Common myeloid progenitor, CD34-positive (primary cell): Measurements from ENCODE around the gene LRMDA.

Experiments
- CTCF ChIA-PET: fragments of 350-600 bp; sonication (Branson Sonifier 250); formaldehyde crosslinking; loops from one replicate; lab custom pipeline; 2021; ENCODE audit warnings: antibody characterized with exemption; lab: Charles Lee
- POLR2A ChIA-PET: fragments of 350-600 bp; sonication (Branson Sonifier 250); formaldehyde crosslinking; loops from one replicate; lab custom pipeline; 2021; ENCODE audit warnings: antibody characterized with exemption; lab: Charles Lee
- DNase-seq, 3 donors: peaks; one replicate each; pipeline versions ENCODE4 v3.0.0 to v3.0.0-alpha.2; 2013
- H3K27ac ChIP-seq, 2 experiments: 1 replicate in 1 of 2; 2 replicates in 1 of 2; pipeline ENCODE4 v1.7.0; 2013; ENCODE audit warnings: inconsistent platforms in 2 of 2, low read length in 2 of 2, mild to moderate bottlenecking in 2 of 2, low read depth in 1 of 2, moderate library complexity in 1 of 2; ENCODE audit not compliant: severe bottlenecking in 2 of 2, insufficient read depth in 1 of 2, poor library complexity in 1 of 2
- H3K27me3 ChIP-seq, 5 experiments: replicated peaks in 2 of 5; 1 replicate in 3 of 5; 2 replicates in 2 of 5; pipeline versions ENCODE4 v1.6.1 to v1.7.0; 2013; ENCODE audit warnings: low read length in 4 of 5, mild to moderate bottlenecking in 2 of 5, moderate library complexity in 2 of 5, inconsistent platforms in 1 of 5; ENCODE audit not compliant: insufficient read depth in 5 of 5, control insufficient read depth in 4 of 5
- H3K36me3 ChIP-seq, 4 experiments: 1 replicate in 2 of 4; 2 replicates in 2 of 4; pipeline versions ENCODE4 v1.6.1 to v1.7.0; 2013; ENCODE audit warnings: low read length in 3 of 4, control low read depth in 1 of 4, mild to moderate bottlenecking in 1 of 4; ENCODE audit not compliant: control insufficient read depth in 4 of 4, insufficient read depth in 4 of 4
- H3K4me1 ChIP-seq, 4 experiments: 1 replicate in 3 of 4; 2 replicates in 1 of 4; pipeline versions ENCODE4 v1.6.1 to v1.7.1; 2013; ENCODE audit warnings: low read length in 3 of 4, mild to moderate bottlenecking in 3 of 4, control low read depth in 1 of 4, inconsistent platforms in 1 of 4, moderate library complexity in 1 of 4; ENCODE audit not compliant: control insufficient read depth in 4 of 4, insufficient read depth in 4 of 4; ENCODE audit errors: control extremely low read depth in 1 of 4
- H3K4me3 ChIP-seq, 7 experiments: 1 replicate in 4 of 7; 2 replicates in 3 of 7; pipeline versions ENCODE4 v1.5.1 to v1.7.0; 2013; ENCODE audit warnings: mild to moderate bottlenecking in 7 of 7, low read length in 6 of 7, moderate library complexity in 6 of 7, inconsistent platforms in 2 of 7, low read depth in 2 of 7, control low read depth in 1 of 7; ENCODE audit not compliant: insufficient read depth in 4 of 7, control insufficient read depth in 1 of 7; ENCODE audit errors: extremely low read depth in 1 of 7
- H3K9me3 ChIP-seq, 5 experiments: 1 replicate in 4 of 5; 2 replicates in 1 of 5; pipeline versions ENCODE4 v1.6.1 to v1.7.1; 2013; ENCODE audit warnings: low read length in 4 of 5, mild to moderate bottlenecking in 2 of 5, inconsistent platforms in 1 of 5, low read depth in 1 of 5, moderate library complexity in 1 of 5; ENCODE audit not compliant: control insufficient read depth in 4 of 5, insufficient read depth in 2 of 5; ENCODE audit errors: control extremely low read depth in 1 of 5
- WGBS: methylation state at CpG from one replicate; pipeline ENCODE4 v1.1.5; 2013; ENCODE audit not compliant: insufficient coverage; 5-methylcytosine and 5-hydroxymethylcytosine counted together

The LRMDA gene

DNA sequence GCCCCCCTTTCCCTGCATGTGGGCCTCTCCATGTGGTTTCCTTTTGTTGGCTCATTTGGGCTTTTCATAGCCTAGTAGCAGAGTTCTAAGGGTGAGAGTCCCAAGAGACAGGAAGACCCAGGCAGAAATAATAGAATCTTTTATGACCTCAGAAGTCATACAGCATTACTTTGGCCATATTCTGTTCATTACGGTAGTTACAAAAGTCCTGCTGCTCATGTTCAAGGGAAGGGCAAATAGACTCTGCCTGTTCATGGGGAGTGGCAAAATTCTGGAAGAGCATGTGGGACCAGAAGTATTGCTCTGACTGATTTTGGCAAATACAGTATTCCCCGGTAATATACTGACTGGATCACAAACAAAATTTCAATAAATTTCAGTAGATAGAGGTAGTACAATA is 910.3 kb downstream of the LRMDA start:
- 82% methylated on average over 1 of the region's 2 CpGs for WGBS

DNA sequence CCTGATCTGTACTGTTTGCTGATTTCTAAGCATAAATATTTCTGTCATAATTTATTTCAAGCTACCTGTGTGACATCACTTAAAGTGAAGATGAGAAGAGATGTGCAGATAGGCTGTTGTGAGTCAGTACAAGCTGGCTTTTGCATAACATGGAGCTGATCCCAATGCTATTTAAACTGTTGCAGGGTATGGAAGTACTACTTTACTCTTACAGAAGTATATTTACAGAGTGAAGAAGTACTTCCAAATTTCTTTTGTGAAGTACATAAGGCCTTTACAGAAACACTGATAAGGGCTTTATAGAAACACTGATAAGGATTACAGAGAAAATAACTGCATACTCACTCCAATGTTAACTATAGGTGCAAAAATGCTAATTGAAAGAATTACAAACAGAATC is 911.6 kb downstream of the LRMDA start:
- Histone ChIP-seq H3K4me3 (no peak overlapping the region), H3K27me3 (no peaks in the 10 kb centered on the region), H3K36me3 (no peaks in the 10 kb centered on the region), H3K9me3 (peaks cover 0 to 14% (median 2%) of the 10 kb centered on the region in 5 experiments), H3K4me1 (peaks cover 0 to 4% (median 0%) of the 10 kb centered on the region in 4 experiments), H3K27ac (no peak overlapping the region)
- ChIA-PET CTCF (no interaction called here), POLR2A (no interaction called here)
- DNase-seq: no peak

More for the DNA sequence above, 910.3 kb downstream of the LRMDA start:
- no peak overlapping the region for H3K27ac ChIP-seq
- peaks cover 0 to 4% (median 0%) of the 10 kb centered on the region in 4 experiments for H3K4me1 ChIP-seq
- H3K36me3 ChIP-seq: no peaks in the 10 kb centered on the region
- POLR2A ChIA-PET: no interaction called here
- H3K4me3 ChIP-seq: no peak overlapping the region
- peaks cover 0 to 14% (median 2%) of the 10 kb centered on the region in 5 experiments for H3K9me3 ChIP-seq
- peak in 1 of 3 donors; percentile 3 for DNase-seq
- H3K27me3 ChIP-seq: no peaks in the 10 kb centered on the region
- CTCF ChIA-PET: no interaction called here

DNA sequence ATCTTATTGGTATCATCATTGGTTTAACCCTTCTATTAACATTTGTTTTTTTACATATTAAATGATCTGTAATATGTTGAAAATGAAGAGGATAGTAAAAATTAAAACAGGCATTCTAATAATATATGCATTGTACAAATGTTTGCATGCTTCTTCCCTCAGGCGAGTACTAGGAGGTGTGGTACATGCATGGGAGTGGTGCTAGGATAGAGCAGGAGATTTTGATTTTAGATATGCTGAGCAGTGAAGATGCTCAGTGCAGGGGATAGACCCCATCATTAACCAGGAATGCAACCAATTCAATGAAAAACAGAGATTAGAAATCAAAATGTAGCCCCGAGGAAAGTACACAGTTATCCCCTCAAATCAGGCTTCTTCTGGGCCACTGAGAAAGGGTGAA is 916.4 kb downstream of the LRMDA start:
- Histone ChIP-seq H3K27ac (no peak overlapping the region), H3K36me3 (no peaks in the 10 kb centered on the region), H3K9me3 (peaks cover 0 to 7% (median 2%) of the 10 kb centered on the region in 5 experiments), H3K4me3 (no peak overlapping the region), H3K27me3 (no peaks in the 10 kb centered on the region), H3K4me1 (no peaks in the 10 kb centered on the region)
- DNase-seq: no peak
- CTCF ChIA-PET: no interaction called here
- 100% methylated on average over 1 of the region's 2 CpGs for WGBS
- POLR2A ChIA-PET: no interaction called here

DNA sequence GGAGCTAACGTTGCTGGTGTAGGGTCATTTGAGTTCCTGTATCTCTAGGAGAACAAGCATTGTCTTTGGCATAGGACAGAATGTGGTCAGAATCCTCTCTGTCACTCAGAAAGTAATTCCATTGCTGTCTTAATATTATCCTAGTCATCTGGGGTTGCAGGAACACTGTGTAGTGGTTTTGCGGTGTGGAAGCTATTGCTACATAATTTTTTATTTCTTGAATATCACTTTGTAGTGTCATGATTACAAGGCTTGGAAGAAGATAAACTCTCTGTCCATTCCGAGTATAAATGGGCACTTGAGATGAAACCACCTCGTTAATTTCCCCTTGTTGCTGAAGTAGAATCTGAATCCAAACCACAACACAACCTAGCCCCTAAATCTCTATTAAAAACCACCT is 919.2 kb downstream of the LRMDA start:
- WGBS: 100% methylated on average over 1 of the region's 4 CpGs
- Histone ChIP-seq H3K4me1 (no peaks in the 10 kb centered on the region), H3K27ac (no peak overlapping the region), H3K4me3 (no peak overlapping the region), H3K36me3 (no peaks in the 10 kb centered on the region), H3K9me3 (no peaks in the 10 kb centered on the region), H3K27me3 (no peaks in the 10 kb centered on the region)
- POLR2A ChIA-PET: no interaction called here
- CTCF ChIA-PET: no interaction called here
- DNase-seq: no peak

DNA sequence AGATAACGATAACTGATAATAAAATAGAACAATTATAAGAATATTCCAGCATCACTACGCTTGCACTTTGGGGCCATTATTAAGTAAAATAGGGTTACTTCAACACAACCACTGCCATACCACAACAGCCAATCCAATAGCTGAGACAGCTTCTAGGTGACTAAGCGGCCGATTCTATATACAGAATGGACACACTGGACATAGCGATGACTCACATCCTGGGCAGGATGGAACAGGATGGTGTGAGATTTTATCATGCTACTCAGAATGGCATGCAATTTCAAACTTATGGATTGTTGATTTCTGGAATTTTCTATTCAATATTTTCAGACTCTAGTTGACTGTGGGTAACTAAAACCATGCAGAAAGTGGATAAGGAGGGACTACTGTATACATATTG is 920.9 kb downstream of the LRMDA start:
- 80% methylated on average over 1 of the region's 5 CpGs for WGBS
- H3K27ac ChIP-seq: no peak overlapping the region

DNA sequence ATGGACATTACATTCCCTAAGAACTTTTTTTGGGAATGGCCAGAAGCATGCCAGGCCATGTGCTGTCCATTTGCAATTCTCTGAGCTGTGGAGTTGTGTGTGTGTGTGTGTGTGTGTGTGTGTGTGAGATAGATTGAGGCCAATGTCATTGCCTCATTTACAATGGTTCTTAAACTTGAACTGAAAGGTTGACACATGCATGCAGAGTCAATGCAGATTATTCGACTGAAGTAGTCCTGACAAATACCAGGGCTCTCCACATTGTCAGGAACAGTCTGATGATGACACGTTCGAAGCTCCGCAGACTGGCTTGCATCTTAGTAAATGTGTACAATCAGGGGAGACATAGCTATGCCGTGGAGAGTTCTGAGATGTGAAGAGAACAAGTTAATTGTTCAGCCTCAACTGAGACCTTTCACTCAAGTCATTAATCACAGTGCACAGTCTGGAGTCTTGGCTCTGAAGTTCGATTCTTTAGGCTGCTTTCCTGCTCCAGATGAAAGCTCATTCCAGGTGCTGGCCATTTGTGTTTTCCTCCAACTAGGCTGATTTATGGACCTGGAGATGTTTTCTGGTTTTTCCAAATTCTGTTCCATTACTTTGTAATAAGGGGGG is 921.9 kb downstream of the LRMDA start:
- H3K9me3 ChIP-seq: no peaks in the 10 kb centered on the region
- 96% methylated on average over 6 of the region's 6 CpGs for WGBS
- H3K27ac ChIP-seq: no peak overlapping the region
- DNase-seq: no peak
- H3K4me1 ChIP-seq: no peaks in the 10 kb centered on the region
- H3K4me3 ChIP-seq: no peak overlapping the region
- CTCF ChIA-PET: no interaction called here
- no peaks in the 10 kb centered on the region for H3K27me3 ChIP-seq
- H3K36me3 ChIP-seq: no peaks in the 10 kb centered on the region
- POLR2A ChIA-PET: no interaction called here

More for the DNA sequence above, 920.9 kb downstream of the LRMDA start:
- Histone ChIP-seq H3K9me3 (no peaks in the 10 kb centered on the region), H3K4me3 (no peak overlapping the region), H3K4me1 (no peaks in the 10 kb centered on the region), H3K36me3 (no peaks in the 10 kb centered on the region), H3K27me3 (no peaks in the 10 kb centered on the region)
- ChIA-PET POLR2A (no interaction called here), CTCF (no interaction called here)
- DNase-seq: no peak

DNA sequence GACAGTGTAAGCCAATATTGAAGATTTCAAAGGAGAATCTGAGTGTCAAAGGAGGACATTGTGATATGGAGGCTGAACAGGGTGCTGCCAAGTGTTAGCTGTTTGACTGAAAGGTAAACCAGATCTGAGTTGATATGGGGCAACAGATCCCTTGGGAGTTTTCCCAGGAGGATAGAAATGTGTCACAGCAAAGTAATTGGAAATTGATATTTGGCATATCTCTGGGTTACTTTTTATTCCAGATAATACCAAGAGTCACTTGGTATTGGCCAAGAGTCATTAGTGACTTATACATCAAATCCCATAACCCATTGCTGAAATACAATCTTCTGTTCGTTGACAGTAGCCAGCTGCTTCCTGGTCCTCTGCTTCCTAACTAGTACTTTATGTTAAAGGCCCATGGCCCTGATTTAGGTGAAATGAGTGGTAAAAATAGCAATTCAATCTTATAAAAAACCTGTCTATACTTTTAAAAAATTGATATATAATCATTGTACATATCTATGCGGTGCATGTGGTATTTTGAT is 922.9 kb downstream of the LRMDA start:
- Histone ChIP-seq H3K9me3 (no peaks in the 10 kb centered on the region), H3K27ac (no peak overlapping the region), H3K36me3 (no peaks in the 10 kb centered on the region), H3K27me3 (no peaks in the 10 kb centered on the region), H3K4me3 (no peak overlapping the region), H3K4me1 (no peaks in the 10 kb centered on the region)
- ChIA-PET CTCF (no interaction called here), POLR2A (no interaction called here)
- no peak for DNase-seq
- WGBS: no CpG with 5 or more reads among the region's 2 CpGs
